Fibroblast of mammary gland (primary cell): Measurements from ENCODE around the gene SLIT1.

Source experiments
- DNase-seq: peaks from one replicate; pipeline ENCODE4 v3.0.0-alpha.2; 2010; ENCODE audit warnings: low read depth
- H3K4me3 ChIP-seq: 2 replicates; pipeline ENCODE4 v1.5.1; 2011; ENCODE audit warnings: low read depth, mild to moderate bottlenecking, low read length, moderate library complexity; ENCODE audit not compliant: control insufficient read depth
- TF ChIP-seq, protein P1 (sequence below): conservative IDR thresholded peaks from 2 replicates; pipeline ENCODE4 v1.5.1; 2011; ENCODE audit warnings: low read depth, low read length, inconsistent platforms; ENCODE audit not compliant: control insufficient read depth, insufficient read depth

The SLIT1 gene

DNA sequence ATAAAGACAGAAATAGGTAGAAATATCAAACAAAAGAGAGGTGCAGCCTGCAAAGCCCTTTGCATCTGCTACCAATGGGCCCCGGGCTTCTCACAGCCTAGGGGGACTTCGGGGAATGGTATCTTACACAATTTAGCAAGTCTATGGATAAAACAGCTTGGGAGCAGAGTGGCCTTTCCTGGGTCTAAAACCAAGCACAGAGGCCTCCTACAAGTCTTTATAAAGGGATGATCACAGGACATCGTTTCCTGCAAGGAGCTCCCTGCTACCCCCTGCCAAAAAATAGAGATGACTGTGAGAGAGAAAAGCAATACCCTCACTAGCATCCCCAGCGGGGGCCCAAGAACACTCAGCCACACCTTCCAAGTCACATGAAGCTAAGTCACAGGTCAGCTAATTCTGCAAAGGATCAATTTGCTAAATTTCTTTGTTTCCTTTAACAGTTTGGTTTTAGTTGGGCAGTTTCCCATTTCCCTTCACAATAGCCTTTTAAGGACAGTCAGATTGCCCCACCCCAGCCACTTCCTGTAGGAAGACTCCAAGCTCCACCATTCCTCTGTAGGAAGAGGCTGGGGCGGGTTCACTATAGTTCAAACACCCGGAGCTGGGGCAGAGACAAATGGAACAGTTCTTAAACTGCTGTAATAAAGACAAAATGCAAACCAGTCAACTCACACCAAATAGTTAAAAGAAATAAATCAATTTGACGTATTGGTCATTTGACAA is 105.5 kb downstream of the SLIT1 start:
- no peak for DNase-seq
- H3K4me3 ChIP-seq = no peak overlapping the region
- TF ChIP-seq, protein P1, sequence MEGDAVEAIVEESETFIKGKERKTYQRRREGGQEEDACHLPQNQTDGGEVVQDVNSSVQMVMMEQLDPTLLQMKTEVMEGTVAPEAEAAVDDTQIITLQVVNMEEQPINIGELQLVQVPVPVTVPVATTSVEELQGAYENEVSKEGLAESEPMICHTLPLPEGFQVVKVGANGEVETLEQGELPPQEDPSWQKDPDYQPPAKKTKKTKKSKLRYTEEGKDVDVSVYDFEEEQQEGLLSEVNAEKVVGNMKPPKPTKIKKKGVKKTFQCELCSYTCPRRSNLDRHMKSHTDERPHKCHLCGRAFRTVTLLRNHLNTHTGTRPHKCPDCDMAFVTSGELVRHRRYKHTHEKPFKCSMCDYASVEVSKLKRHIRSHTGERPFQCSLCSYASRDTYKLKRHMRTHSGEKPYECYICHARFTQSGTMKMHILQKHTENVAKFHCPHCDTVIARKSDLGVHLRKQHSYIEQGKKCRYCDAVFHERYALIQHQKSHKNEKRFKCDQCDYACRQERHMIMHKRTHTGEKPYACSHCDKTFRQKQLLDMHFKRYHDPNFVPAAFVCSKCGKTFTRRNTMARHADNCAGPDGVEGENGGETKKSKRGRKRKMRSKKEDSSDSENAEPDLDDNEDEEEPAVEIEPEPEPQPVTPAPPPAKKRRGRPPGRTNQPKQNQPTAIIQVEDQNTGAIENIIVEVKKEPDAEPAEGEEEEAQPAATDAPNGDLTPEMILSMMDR = no peak

DNA sequence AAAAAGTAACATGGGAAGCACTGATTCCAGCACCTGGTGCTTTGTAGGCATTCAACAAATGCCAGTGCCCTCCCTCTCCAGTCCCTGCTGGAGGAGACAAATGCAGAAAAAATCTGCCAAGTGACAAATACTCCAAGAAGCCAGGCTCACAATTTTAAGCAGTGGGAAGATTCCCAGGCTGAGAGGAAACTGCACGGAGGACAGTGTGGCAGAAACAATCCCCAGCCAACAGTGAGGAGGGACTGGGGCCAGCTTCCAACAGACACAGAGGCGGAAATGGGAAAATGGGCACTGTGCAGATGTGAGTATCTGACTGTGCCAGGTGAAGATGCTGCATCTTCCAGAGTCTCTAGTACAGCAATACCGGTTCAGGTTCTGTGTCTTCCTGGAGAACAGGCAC is 106.3 kb downstream of the SLIT1 start:
- DNase-seq = no peak
- no peak overlapping the region for H3K4me3 ChIP-seq

DNA sequence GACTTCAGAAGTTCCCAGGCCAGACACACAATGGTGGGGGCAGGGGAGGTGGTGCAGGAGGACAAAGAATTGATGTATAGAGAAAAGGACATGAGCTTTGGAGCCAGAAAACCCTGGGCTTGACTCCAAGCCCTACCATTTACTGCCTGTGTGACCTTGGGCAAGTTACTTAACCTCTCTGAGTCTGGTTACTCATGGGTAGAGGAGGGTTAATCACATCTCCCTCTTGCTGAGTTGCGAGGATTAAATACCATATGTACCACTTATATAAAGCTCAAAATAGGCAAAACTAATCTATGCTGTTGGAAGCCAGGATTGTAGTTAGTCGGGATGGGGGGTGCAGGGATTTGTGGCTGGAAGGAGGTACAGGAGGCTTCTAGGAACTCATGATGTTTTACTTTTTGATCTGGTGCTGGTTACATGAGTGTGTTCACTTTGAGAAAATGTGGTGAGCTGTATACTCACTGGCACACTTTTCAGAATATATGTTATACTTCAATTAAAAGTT is 106.8 kb downstream of the SLIT1 start:
- no peak overlapping the region for H3K4me3 ChIP-seq
- TF ChIP-seq, protein P1 = no peak

More for the DNA sequence above, 106.3 kb downstream of the SLIT1 start:
- TF ChIP-seq, protein P1 = no peak

DNA sequence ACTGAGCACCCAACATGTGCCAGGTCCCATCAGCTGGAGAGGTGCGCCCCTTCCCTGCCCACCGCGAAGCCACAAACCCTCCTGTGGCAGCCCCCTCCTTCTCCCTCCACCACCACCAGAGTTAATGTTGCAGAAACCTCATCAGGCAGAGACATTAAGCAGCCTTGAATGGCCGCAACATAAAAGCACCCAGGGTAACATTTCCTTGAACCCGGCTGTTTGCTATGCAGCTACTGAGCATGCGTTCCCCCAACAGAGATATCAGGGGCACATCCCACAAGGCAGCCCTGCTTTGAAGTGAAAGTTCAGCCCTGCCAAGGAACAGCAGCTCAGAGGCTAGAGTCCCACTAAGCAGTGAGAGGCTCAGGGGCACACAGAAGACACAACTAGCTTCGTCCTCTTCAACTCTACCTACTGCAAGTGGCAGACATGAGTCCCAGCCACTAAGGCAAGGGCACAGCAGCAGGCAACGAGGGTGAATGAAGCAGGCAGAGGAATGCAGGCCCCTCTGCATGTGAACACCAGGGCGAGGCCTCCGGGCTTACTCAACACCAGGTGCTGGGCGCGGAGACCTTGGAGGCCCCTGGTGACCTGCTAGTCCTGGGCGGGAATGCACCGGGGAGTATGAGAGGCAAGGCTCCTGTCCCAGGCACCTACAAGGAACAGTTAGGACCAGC is 107.4 kb downstream of the SLIT1 start:
- no peak for DNase-seq
- no peak overlapping the region for H3K4me3 ChIP-seq
- TF ChIP-seq, protein P1 = no peak

More for the DNA sequence above, 106.8 kb downstream of the SLIT1 start:
- DNase-seq = no peak

DNA sequence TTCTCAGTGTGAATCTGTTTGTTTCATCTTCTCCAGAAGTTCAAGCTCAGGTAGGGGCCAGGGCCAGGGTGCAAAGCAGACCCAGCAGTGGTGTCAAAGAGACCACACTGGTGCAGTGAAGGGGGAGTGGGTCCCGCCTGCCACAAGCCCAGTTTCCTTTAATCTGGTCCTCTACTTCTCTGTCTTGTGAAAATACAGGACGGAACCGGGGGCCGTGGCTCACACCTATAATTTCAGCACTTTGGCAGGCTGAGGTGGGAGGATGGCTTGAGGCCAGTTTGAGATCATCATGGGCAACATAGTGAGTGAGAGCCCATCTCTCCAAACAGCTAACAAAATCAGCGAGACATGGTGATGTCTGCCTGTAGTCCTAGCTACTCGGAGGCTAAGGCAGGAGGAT is 109.0 kb downstream of the SLIT1 start:
- TF ChIP-seq, protein P1 = no peak
- no peak overlapping the region for H3K4me3 ChIP-seq
- DNase-seq = no peak

DNA sequence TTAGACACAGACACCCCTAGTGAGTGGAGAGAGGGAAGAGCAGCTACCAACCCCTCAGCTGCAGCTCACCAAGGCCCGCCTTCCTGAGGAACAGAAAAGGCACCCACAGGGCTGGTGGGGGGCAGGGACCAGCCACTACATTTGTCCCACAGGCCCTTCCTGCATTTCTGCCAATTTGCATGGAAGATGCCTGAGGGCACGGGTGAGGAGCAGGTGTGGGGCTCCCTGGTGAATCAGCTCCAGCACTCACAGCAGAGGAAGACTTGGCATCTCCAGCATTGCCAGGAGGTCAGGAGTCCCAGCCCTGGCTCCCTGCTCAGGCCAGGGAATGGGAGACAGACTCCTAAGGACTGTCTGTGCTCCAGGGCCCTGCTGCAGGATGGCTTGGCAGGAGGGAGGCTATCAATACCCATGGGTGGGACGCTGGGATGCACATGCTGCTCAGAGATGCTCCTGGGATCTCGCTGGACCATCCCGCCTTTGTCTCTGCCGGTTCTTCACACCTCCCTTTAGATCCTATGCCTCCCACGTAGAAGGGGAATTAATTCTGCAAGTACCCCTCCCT is 109.7 kb downstream of the SLIT1 start:
- H3K4me3 ChIP-seq = no peak overlapping the region
- TF ChIP-seq, protein P1 = no peak
- no peak for DNase-seq
